Mesothelial cell of epicardium (in vitro differentiated cells): ENCODE measurements around the gene SEC22A. TPM values are rescaled to one million over a fixed set of nuclear protein-coding genes. Genes with fewer than 3 reads are reported as not detected.

Experiments used
- DNase-seq, 2 experiments: peaks; one replicate each; pipeline ENCODE4 v3.0.0; 2021; ENCODE audit warnings: low spot score in 2 of 2; ENCODE audit not compliant: unreplicated experiment in 2 of 2
- H3K27ac Mint-ChIP-seq: 2 replicates; pipeline ENCODE4 v1.8.0; 2021; ENCODE audit warnings: mixed read lengths
- H3K27me3 Mint-ChIP-seq: 2 replicates; pipeline ENCODE4 v1.8.0; 2021; ENCODE audit warnings: low read depth, mixed read lengths
- H3K36me3 Mint-ChIP-seq: 2 replicates; pipeline ENCODE4 v1.8.0; 2021; ENCODE audit warnings: mixed read lengths
- H3K4me1 Mint-ChIP-seq: 2 replicates; pipeline ENCODE4 v1.8.0; 2021; ENCODE audit warnings: mixed read lengths
- H3K4me3 Mint-ChIP-seq: 2 replicates; pipeline ENCODE4 v1.8.0; 2021; ENCODE audit warnings: mild to moderate bottlenecking, moderate library complexity, mixed read lengths
- H3K9me3 Mint-ChIP-seq: 2 replicates; pipeline ENCODE4 v1.8.0; 2021; ENCODE audit warnings: mixed read lengths
- total RNA-seq: library from RNA; stranded (reverse); gene quantifications from 3 replicates; pipeline ENCODE4 v1.2.1, GENCODE V29; 2021
- TF ChIP-seq, protein P1 (sequence below): fragments of 200-600 bp; sonication (generic); IDR thresholded peaks from one replicate; pipeline ENCODE4 v1.5.0; 2021; ENCODE audit warnings: antibody characterized with exemption; ENCODE audit not compliant: unreplicated experiment

Gene SEC22A
- total RNA-seq, 1 donor from 2014 or later, result 16.3 TPM

DNA sequence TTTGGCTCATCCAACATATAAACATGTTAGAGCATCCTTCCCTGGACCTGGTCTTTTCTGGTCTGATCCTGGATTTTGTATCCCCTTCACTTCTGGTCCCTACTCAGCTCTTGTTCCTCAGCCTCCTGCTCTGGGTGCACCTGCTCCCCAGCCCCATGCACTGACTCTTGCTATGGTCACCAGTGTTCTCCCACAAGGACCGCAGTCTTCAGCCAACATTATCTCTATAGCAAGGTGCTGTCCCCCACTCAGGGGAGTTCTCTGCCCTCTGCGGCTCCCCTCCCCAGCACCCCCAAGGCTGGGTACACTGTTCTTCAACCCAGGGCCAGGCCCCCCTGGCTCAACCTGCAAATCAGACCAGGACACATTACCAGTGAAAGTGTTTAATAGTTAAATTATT, 80.2 kb downstream of the SEC22A start:
- DNase-seq, result no peak
- no peaks in the 10 kb centered on the region for H3K4me1 Mint-ChIP-seq
- H3K4me3 Mint-ChIP-seq, result no peak overlapping the region
- H3K27ac Mint-ChIP-seq, result no peak overlapping the region
- no peaks in the 10 kb centered on the region for H3K36me3 Mint-ChIP-seq
- peaks cover 4% of the 10 kb centered on the region for H3K27me3 Mint-ChIP-seq
- H3K9me3 Mint-ChIP-seq, result no peaks in the 10 kb centered on the region
- TF ChIP-seq, protein P1, sequence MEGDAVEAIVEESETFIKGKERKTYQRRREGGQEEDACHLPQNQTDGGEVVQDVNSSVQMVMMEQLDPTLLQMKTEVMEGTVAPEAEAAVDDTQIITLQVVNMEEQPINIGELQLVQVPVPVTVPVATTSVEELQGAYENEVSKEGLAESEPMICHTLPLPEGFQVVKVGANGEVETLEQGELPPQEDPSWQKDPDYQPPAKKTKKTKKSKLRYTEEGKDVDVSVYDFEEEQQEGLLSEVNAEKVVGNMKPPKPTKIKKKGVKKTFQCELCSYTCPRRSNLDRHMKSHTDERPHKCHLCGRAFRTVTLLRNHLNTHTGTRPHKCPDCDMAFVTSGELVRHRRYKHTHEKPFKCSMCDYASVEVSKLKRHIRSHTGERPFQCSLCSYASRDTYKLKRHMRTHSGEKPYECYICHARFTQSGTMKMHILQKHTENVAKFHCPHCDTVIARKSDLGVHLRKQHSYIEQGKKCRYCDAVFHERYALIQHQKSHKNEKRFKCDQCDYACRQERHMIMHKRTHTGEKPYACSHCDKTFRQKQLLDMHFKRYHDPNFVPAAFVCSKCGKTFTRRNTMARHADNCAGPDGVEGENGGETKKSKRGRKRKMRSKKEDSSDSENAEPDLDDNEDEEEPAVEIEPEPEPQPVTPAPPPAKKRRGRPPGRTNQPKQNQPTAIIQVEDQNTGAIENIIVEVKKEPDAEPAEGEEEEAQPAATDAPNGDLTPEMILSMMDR, result no peak

DNA sequence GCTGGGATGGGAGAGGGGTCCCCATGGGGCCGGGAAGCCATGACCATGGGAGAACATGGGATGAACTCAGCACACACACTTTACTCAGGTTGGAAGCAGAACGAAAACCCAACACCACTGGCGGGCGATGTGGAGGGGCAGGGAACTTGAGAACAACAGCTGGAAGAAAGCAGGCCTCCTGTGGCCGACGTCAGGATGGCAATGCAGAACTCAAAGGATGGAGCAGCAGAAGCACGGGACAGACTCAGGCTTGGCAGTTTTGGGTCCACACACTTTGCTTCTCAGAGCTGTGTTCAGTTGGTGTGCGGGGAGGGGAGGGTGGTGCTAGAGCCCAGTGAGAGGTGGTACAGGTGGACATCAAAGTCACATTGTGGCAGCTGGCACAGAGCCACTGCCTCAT, 80.7 kb downstream of the SEC22A start:
- TF ChIP-seq, protein P1, result no peak
- H3K27ac Mint-ChIP-seq, result no peak overlapping the region
- H3K36me3 Mint-ChIP-seq, result no peaks in the 10 kb centered on the region

GRCh38 chr3:123283074-123283473, 81.3 kb downstream of the SEC22A start:
- H3K9me3 Mint-ChIP-seq, result no peaks in the 10 kb centered on the region
- H3K27me3 Mint-ChIP-seq, result peaks cover 4% of the 10 kb centered on the region
- no peaks in the 10 kb centered on the region for H3K36me3 Mint-ChIP-seq
- H3K4me3 Mint-ChIP-seq, result no peak overlapping the region
- H3K4me1 Mint-ChIP-seq, result no peaks in the 10 kb centered on the region
- TF ChIP-seq, protein P1, result no peak
- no peak overlapping the region for H3K27ac Mint-ChIP-seq
- no peak for DNase-seq

More for the DNA sequence above, 80.7 kb downstream of the SEC22A start:
- DNase-seq, result no peak
- no peaks in the 10 kb centered on the region for H3K4me1 Mint-ChIP-seq
- no peaks in the 10 kb centered on the region for H3K9me3 Mint-ChIP-seq
- no peak overlapping the region for H3K4me3 Mint-ChIP-seq
- H3K27me3 Mint-ChIP-seq, result peaks cover 4% of the 10 kb centered on the region

DNA sequence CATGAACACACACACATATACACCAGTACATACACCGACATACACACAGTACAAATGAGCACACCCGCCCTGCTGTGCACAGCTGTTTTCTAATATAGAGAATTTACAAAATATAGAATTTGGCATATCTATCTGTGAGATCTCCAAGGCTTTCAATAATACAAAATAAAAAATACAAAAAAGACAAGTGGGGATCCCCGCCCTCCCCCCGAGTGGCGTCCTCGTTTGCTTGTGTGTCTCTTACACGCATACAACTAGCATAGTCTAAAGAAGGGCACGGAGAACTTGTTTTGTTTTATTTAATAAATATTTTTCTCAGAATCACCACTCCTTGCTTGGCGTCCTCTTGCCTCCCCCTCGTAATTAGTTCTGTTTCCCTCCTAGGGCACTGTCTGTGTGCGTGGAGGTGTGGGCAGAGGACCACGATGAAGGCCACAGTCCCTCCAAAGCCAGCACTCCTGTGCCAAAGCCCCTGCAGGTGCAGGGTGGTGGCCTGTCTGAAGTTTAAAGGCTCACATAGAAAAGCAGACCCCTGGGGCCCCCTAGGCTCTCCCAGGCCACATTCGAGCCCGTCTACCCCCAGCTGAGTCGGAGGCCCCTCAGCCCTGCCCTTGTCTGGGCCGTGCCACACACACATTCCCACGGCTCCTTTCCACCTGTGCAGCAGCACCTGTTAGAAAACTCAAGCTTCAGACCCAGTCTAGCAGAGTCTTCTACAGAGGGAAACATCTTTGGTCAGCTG, 82.1 kb downstream of the SEC22A start:
- TF ChIP-seq, protein P1, result no peak
- H3K27ac Mint-ChIP-seq, result no peak overlapping the region
- no peaks in the 10 kb centered on the region for H3K9me3 Mint-ChIP-seq
- H3K4me1 Mint-ChIP-seq, result no peaks in the 10 kb centered on the region
- no peak overlapping the region for H3K4me3 Mint-ChIP-seq
- H3K36me3 Mint-ChIP-seq, result no peaks in the 10 kb centered on the region
- DNase-seq, result no peak
- peaks cover 2% of the 10 kb centered on the region for H3K27me3 Mint-ChIP-seq

DNA sequence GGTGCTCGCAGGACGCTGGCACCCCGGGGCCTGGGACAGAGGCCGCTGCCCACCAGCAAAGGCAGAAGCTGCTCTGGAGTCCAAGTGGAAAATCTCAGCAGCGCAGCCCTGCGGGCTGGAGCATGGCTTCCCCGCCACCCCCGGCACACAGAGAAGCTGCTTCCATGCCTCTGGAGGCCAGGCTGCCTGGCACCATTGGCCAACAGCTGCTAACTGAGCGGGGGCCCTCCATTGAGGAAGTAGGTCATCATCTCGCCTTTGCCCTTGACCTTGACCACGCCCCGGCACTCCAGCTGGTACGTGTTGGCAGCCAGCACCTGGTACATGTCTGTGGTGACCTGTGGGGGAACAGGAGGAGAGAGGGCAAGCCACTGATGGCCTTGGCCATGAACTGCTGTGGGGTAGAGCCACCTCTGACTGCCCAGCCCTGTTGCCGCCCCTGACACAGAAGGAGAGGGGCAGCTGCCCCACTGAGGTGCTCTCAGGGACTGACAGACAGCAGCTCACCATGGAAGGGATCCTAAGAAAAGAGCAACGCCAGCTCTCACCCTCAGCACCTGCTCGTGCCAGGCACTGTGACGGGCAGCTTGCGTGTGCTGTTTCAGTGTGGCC, 82.8 kb downstream of the SEC22A start:
- H3K9me3 Mint-ChIP-seq, result no peaks in the 10 kb centered on the region
- no peaks in the 10 kb centered on the region for H3K4me1 Mint-ChIP-seq
- DNase-seq, result no peak
- TF ChIP-seq, protein P1, result no peak
- H3K27me3 Mint-ChIP-seq, result peaks cover 2% of the 10 kb centered on the region
- H3K36me3 Mint-ChIP-seq, result no peaks in the 10 kb centered on the region
- H3K4me3 Mint-ChIP-seq, result no peak overlapping the region
- no peak overlapping the region for H3K27ac Mint-ChIP-seq
